A549 (cell line): Measurements from ENCODE around the gene RAB3GAP2.

Source experiments
- ATOH8 ChIP-seq: fragments of 250-450 bp; sonication (Bioruptor Pico); IDR thresholded peaks from 2 replicates; pipeline ENCODE4 v1.5.0; 2020; ENCODE audit warnings: low read depth, mild to moderate bottlenecking, moderate library complexity
- CHD2 ChIP-seq: fragments of 150-350 bp; IDR thresholded peaks from 2 replicates; pipeline ENCODE4 v1.6.1; 2014; ENCODE audit warnings: low read length; ENCODE audit not compliant: partially characterized antibody
- CHD4 ChIP-seq: fragments of 200-600 bp; sonication (generic); IDR thresholded peaks from 2 replicates; pipeline ENCODE4 v1.6.1; 2016; ENCODE audit warnings: antibody characterized with exemption, mild to moderate bottlenecking, borderline replicate concordance
- CTCF ChIP-seq: fragments of >200 bp; sonication (Bioruptor Twin); formaldehyde crosslinking; IDR thresholded peaks from 3 replicates; pipeline ENCODE4 v1.5.1; 2016
- EP300 ChIP-seq, 2 experiments: fragments of >200 bp; sonication (Bioruptor Twin); formaldehyde crosslinking; IDR thresholded peaks; 2 replicates in 1 of 2; 3 replicates in 1 of 2; pipeline ENCODE4 v1.6.1; 2016 to 2017
- MAX ChIP-seq: IDR thresholded peaks from 2 replicates; pipeline ENCODE4 v1.6.1; 2012
- NFE2L2 ChIP-seq: fragments of 150-350 bp; conservative IDR thresholded peaks from 2 replicates; pipeline ENCODE4 v1.6.1; 2014; ENCODE audit warnings: low read length
- PHF8 ChIP-seq: fragments of 200-600 bp; sonication (generic); IDR thresholded peaks from 2 replicates; pipeline ENCODE4 v1.6.1; 2016; ENCODE audit warnings: low read depth, mild to moderate bottlenecking, antibody characterized with exemption, moderate library complexity, borderline replicate concordance
- POLR2A ChIP-seq: IDR thresholded peaks from 2 replicates; pipeline ENCODE4 v1.6.1; 2012; ENCODE audit warnings: mild to moderate bottlenecking, low read length
- TFCP2L1 ChIP-seq: fragments of 250-450 bp; sonication (Bioruptor Pico); IDR thresholded peaks from 2 replicates; pipeline ENCODE4 v1.5.0; 2021; ENCODE audit warnings: mild to moderate bottlenecking
- ZNF302 ChIP-seq: fragments of 250-450 bp; sonication (Bioruptor Pico); IDR thresholded peaks from 2 replicates; pipeline ENCODE4 v1.9.0; 2021; ENCODE audit warnings: inconsistent platforms, mild to moderate bottlenecking, moderate library complexity

GRCh38 chr1:220224611-220225124, 47.6 kb downstream of the RAB3GAP2 start:
- TF ChIP-seq TFCP2L1 (CRISPR knock-in tag) (no peak), CTCF (no peak), NFE2L2 (no peak), EP300 (IDR thresholded peaks at IDR 0.05) (no peak), PHF8 (no peak), CHD4 (no peak), POLR2A (no peak), ZNF302 (CRISPR knock-in tag) (no peak), MAX (no peak), CHD2 (no peak), ATOH8 (CRISPR knock-in tag) (no peak)
